CD4-positive, alpha-beta T cell treated with Interleukin-15 for 4 hours (primary cell): ENCODE measurements around the gene ZDHHC11.
"Not testable (repeated sequence)": the region's sequence is repeated elsewhere in the genome, so short reads cannot be mapped to it uniquely, and the experiment has no call there.

Experiments used
- DNase-seq: peaks from one replicate; pipeline ENCODE4 v3.0.0-alpha.2; 2020; ENCODE audit warnings: low spot score

The ZDHHC11 gene

GRCh38 chr5:807719-808514 is 42.9 kb downstream of the ZDHHC11 start:
- DNase-seq, result not testable (repeated sequence)

GRCh38 chr5:801472-801871 is 49.3 kb downstream of the ZDHHC11 start:
- no peak for DNase-seq

DNA sequence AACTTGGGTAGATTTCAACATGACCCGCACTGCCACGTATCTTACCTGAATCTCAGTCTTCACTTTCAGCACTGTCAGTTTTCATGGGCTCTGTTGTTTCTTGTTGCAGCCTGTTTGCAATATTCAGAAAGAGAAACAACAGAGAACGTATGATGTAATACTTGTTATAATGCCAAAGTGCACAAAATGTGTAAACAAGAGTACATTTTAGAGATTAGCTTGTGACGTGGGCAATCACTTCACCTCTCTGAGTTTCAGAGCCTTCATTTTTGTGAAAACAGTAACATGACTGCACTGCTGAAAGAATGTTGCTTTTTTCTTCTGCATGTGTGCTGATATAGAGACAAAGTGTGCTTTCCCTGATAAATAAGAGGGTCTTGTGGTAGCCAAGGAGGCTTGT is 49.7 kb downstream of the ZDHHC11 start:
- DNase-seq, result not testable (repeated sequence)

- not testable (repeated sequence) for DNase-seq
Observed at GRCh38 chr5:798505-799138, 52.2 kb downstream of the ZDHHC11 start.

GRCh38 chr5:797986-798385 is 52.8 kb downstream of the ZDHHC11 start:
- DNase-seq, result not testable (repeated sequence)

GRCh38 chr5:795873-796272 is 54.9 kb downstream of the ZDHHC11 start:
- not testable (repeated sequence) for DNase-seq

DNA sequence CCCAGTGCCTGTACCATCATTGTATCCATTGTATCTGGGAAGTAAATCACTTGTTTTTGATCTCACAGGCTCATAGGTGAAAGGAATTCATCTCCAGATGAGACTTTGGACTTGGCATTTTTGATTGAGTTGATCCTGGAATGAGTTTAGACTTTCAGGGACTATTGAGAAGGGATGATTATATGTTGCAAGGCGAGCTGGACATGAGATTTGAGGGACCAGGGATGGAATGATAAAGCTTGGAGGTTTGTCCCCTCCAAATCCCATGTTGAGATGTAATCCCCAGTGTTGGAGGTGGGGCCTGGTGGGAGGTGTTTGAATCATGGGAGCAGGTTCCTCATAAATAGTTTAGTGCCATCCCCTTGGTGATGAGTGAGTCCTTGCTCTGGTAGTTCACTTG is 55.8 kb downstream of the ZDHHC11 start:
- DNase-seq, result not testable (repeated sequence)

DNA sequence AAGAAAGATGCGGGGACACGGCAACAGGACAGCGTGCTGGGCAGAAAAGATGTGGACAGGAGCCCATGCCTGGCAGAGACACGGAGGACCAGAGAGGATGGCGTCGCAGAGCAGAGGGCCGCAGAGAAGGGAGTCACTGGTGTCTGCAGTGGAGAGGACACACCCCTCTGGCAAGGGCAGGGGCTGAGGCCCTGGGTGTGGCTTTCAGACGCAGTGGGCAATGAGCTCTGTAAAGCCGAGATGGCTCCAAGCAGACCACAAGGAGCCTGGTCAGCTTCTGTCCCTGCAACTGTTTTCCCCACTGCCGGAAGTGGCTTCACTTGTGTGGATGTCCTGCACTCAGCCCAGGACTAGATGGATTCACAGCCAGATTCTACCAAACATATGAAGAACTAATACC is 62.1 kb downstream of the ZDHHC11 start:
- DNase-seq, result not testable (repeated sequence)

GRCh38 chr5:787857-788233 is 62.9 kb downstream of the ZDHHC11 start:
- DNase-seq, result not testable (repeated sequence)

DNA sequence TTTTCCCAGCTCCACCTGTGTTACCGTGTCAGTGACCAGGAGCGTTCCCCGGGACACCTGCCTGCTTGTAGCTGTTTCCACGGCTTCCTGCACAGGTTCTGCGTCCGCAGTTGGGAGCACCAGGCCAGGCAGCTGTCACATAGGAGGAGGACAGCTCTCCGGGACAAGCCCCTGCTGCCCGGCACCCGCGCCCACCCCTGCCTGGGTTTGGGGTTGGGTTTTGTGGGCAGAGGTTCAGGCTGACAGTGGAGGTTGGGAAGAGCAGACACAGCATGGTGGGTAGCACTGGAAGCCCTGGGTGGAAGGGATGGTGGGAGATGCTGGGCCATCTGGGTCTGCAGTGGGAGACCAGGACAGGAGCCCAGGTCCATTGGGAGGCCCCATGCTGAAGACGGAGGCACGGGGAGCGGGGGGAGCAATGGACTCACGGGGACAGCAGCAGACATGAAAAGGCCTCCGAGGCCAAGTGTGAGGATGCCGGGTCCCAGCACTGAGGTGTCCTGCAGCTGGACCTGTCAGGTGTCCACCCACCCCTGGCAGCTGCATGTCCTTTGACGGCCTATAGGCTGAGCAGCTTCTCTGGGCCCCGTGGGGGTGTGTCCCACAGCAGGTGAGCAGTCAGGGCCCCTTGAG is 63.4 kb downstream of the ZDHHC11 start:
- DNase-seq, result not testable (repeated sequence)

DNA sequence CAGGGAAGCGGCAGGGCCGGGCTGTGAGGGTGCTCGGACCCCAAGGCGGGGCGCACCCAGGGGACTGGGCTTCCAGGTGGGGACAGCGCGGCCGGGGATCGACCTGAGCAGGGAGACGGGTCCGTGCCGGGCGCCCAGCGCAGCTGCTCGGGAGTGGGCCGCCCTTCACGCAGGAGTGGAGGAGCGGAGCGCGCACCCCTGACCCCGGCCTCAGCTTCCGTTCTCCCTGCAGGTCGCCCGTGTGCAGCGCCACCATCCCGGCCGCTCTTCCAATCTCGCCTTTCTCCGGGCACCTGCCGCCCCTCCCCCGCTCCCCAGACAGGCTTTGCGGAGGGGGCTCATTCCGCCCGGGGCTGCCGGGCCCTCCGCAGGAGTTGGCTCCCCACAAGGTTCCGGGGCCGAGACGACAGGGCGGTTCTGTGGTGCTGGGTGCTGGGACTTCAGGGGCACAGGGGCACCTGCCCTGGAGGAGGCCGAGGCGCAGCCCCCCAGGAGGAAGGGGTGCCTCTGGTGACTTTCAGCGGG is 65.5 kb downstream of the ZDHHC11 start:
- not testable (repeated sequence) for DNase-seq

DNA sequence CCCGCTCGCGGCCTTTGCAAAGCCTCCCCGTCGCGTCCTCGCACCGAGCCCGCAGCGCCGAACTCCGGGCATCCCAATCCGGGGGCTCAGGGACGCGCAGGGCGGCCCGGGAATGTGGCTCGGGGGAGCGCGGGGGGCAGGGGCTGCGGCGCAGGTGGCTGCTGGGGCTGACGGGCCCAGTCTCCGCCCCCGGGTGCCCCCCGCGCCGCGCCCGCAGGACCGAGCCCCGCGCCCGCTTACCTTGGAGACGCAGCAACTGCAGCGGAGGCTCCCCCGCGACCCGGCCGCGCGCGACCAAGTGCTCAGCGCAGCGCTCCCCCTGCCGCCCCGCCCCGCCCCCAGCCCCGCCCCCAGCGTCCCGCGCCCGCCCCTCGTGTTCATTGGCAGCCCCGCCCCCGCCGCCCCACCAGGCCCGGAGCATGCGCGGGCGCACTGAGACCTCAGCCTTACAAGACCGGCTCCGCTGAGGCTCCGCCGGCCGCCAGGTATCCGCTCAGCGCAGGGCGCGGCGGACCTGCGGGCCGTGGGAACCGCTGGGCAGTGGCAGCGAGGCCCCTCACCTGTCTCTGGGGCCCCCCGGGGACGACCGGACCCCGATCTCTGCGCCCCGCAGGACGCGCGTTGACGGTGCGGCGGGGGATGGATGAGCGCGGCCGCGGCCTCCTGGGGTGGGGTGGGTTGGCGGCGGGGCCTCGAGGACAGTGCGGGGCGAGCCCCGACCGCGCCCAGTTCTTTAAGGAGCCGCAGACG is 66.2 kb downstream of the ZDHHC11 start, which contains the start of gene ZDHHC11B:
Gene ZDHHC11B (minus strand): TSS at position 302 of the 750 bp plus-strand sequence. CDS start 17,810 bp downstream, outside the sequence.
- peak; percentile 86 for DNase-seq

DNA sequence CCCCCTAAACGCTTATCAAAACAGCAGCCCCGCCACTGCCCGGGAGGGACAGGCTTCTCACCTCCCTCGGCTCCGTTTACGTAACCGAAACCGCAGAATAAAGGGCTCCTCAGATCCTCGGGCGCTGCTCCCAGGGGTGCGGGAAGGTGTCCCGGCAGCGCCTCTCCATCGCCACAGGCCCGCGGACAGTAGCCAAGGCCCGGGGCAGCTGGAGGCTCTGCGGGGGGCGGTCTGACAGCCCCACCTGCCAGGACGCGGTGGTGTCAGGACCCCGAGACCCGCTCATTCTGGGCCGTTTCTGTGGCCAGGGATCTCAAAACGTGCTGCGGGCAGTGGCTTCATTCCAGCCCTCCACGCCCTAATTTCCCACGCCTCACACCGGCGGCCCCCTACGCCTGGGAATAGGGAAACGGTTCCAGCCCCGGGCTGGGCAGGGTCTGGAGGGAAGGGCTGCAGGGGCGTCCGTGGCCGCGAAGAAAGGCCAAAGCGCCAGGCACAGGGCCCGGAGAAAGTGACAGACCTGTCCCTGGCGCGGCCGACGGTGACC is 66.8 kb downstream of the ZDHHC11 start:
- DNase-seq, result peak; percentile 18

- DNase-seq, result not testable (repeated sequence)
Observed at GRCh38 chr5:783049-783802, 67.6 kb downstream of the ZDHHC11 start.

GRCh38 chr5:782356-782755 is 68.4 kb downstream of the ZDHHC11 start:
- DNase-seq, result not testable (repeated sequence)

DNA sequence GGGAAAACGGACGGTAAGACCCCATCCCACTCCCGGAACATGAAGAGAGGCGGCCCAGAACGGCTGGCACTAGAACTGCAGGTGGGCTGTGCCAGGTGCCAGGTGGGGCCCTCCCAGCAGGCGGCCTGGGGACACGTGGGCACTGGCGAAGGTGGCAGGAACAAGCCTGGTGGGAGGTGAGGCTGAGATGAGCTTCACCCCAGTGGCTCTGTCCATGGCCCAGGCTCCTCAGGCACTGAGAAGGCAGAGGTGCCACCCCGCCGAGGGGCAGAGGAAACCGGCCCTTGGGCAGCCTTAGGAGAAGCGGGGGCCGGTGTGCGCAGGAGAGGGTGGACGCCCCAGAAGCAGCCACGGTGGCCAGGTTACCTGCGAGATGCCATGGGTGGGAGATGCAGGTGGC is 70.2 kb downstream of the ZDHHC11 start:
- not testable (repeated sequence) for DNase-seq

DNA sequence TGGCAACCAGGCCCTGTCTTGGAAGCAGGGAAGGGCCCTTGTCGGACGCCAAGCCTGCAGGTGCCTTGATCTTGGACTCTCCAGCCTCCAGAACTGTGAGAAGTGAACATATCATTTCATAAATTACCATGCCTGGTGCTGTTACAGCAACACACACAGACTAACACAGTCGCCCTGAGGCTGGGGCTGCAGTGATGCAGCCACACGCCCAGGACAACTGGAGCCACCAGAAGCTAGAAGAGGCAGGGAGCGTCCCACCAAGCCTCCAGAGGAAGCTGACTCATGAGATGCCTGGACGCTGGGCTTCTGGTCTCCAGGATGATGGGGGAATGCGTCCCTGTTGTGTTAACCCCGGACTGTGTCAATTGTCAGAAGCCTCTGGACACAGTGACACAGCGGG is 71.8 kb downstream of the ZDHHC11 start:
- not testable (repeated sequence) for DNase-seq

DNA sequence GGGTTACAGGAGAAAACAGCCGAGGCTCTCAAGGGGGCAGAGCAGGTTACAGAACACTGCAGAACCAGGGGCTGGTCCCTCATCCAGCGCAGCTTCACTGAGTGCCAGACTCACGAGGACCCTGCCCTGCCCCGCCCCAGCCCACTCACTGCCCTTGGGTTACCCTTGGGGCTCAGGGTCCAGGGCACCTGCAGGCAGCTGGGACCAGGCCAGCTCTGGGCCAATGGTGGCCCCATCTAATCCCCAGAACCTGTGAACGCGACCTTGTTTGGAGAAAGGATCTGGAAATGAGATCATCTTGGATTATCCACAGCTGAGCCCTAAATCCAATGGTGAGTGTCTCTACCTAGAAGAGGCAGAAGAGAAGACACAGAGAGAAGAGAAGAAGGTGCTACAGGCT is 72.4 kb downstream of the ZDHHC11 start:
- not testable (repeated sequence) for DNase-seq

GRCh38 chr5:777756-778161 is 73.0 kb downstream of the ZDHHC11 start:
- no peak for DNase-seq

GRCh38 chr5:776862-777711 is 73.7 kb downstream of the ZDHHC11 start:
- DNase-seq, result no peak
